Astrocyte (in vitro differentiated cells and primary cell): Measurements from ENCODE around the gene CAMK2D.

Source experiments
- CTCF ChIP-seq: IDR thresholded peaks from 2 replicates; pipeline ENCODE4 v1.5.1; 2011; ENCODE audit warnings: low read depth, mild to moderate bottlenecking, inconsistent platforms, low read length, moderate library complexity; ENCODE audit not compliant: insufficient read depth
- EZH2 ChIP-seq: IDR thresholded peaks from 2 replicates; pipeline ENCODE4 v1.6.1; 2012; ENCODE audit warnings: mild to moderate bottlenecking, low read length, inconsistent platforms; ENCODE audit not compliant: insufficient read depth

DNA sequence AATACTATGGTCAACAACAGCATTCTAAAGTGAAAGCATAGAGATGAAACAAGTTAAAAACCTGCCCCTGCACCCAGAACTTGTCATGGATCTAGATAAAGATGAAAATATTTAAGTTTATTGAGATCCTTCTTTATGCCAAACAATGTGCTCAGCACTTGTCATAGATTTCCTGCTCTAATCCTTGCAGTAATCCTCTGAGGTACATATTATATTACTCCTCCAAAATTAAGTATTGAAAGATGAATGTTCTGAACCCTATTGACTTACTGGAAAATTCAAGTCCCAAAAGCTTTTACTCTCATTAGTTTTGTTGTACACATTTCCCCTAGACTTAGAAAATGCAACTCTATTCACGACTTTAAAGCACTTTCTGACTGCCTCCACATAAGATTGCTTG is 35.6 kb downstream of the CAMK2D start:
- TF ChIP-seq CTCF (no peak), EZH2 (no peak)
